A549 (cell line): ENCODE measurements around the gene FANCC. TPM values are rescaled to one million over a fixed set of nuclear protein-coding genes. Genes with fewer than 3 reads are reported as not detected.
A peak's percentile ranks its signal among the peaks of the same experiment; 100 is the strongest.

Source experiments
- ATAC-seq, 2 experiments: fragments of 200-7000 bp in 1 of 2; fragments of >200 bp in 1 of 2; cut with Nextera tagmentation in 1 of 2; cut with Tn5 transposase in 1 of 2; 3 replicates each; pipeline versions ENCODE4 v1.8.0 to v1.9.1; 2018 to 2020; ENCODE audit warnings: mild to moderate bottlenecking in 1 of 2, moderate library complexity in 1 of 2
- CTCF ChIA-PET: fragments of 300-600 bp; sonication (Branson Sonifier 250); formaldehyde crosslinking; extraction: SDS; loops from one replicate; lab custom pipeline; 2021; ENCODE audit warnings: antibody characterized with exemption, inconsistent platforms; lab: Yijun Ruan, JAX
- POLR2A ChIA-PET: fragments of 350-600 bp; formaldehyde crosslinking; extraction: SDS; loops from one replicate; lab custom pipeline; 2021; ENCODE audit warnings: antibody characterized with exemption, inconsistent platforms; lab: Yijun Ruan, JAX
- DNase-seq, 2 experiments: peaks; one replicate each; pipeline versions ENCODE4 v3.0.0 to v3.0.0-alpha.2; 2011 to 2016; ENCODE audit warnings: low read depth in 1 of 2, low spot score in 1 of 2
- FAIRE-seq: peaks from 2 replicates; lab custom pipeline; 2011; peaks lifted over from hg19 to GRCh38; lab: Jason Lieb, UNC
- H3K27ac ChIP-seq, 2 experiments: fragments of >200 bp; sonication (Bioruptor Twin); formaldehyde crosslinking; 3 replicates each; pipeline ENCODE4 v1.5.1; 2016 to 2017
- H3K4me1 ChIP-seq: fragments of >200 bp; sonication (Bioruptor Twin); formaldehyde crosslinking; 3 replicates; pipeline ENCODE4 v1.6.1; 2016
- H3K4me2 ChIP-seq: fragments of >200 bp; sonication (Bioruptor Twin); formaldehyde crosslinking; 3 replicates; pipeline ENCODE4 v1.6.1; 2016
- H3K4me3 ChIP-seq: fragments of >200 bp; sonication (Bioruptor Twin); formaldehyde crosslinking; 3 replicates; pipeline ENCODE4 v1.5.1; 2016
- H3K9me3 ChIP-seq: fragments of >200 bp; sonication (Bioruptor Twin); formaldehyde crosslinking; 3 replicates; pipeline ENCODE4 v1.6.1; 2016
- CBX8 ChIP-seq: fragments of 200-600 bp; sonication (generic); IDR thresholded peaks from 2 replicates; pipeline ENCODE4 v1.6.1; 2016
- CHD4 ChIP-seq: fragments of 200-600 bp; sonication (generic); IDR thresholded peaks from 2 replicates; pipeline ENCODE4 v1.6.1; 2016; ENCODE audit warnings: antibody characterized with exemption, mild to moderate bottlenecking, borderline replicate concordance
- EHF ChIP-seq: fragments of 250-450 bp; sonication (Bioruptor Pico); IDR thresholded peaks from 2 replicates; pipeline ENCODE4 v1.5.0; 2020; ENCODE audit warnings: mild to moderate bottlenecking
- FOSB ChIP-seq: fragments of 250-450 bp; sonication (Bioruptor Pico); IDR thresholded peaks from 2 replicates; pipeline ENCODE4 v1.5.0; 2020; ENCODE audit warnings: mild to moderate bottlenecking, moderate library complexity
- GATA3 ChIP-seq: IDR thresholded peaks from 2 replicates; pipeline ENCODE4 v1.6.1; 2012; ENCODE audit warnings: borderline replicate concordance
- HEYL ChIP-seq: fragments of 250-450 bp; sonication (Bioruptor Pico); IDR thresholded peaks from 2 replicates; pipeline ENCODE4 v1.8.0; 2021; ENCODE audit warnings: mild to moderate bottlenecking, moderate library complexity
- HOXB5 ChIP-seq: fragments of 250-450 bp; sonication (Bioruptor Pico); IDR thresholded peaks from 2 replicates; pipeline ENCODE4 v1.5.0; 2020; ENCODE audit warnings: mild to moderate bottlenecking, moderate library complexity
- JUN ChIP-seq, 2 experiments: fragments of >200 bp; sonication (Bioruptor Twin); formaldehyde crosslinking; IDR thresholded peaks; 2 replicates in 1 of 2; 3 replicates in 1 of 2; pipeline ENCODE4 v1.6.1; 2016 to 2017
- JUNB ChIP-seq: fragments of >200 bp; sonication (Bioruptor Twin); formaldehyde crosslinking; IDR thresholded peaks from 2 replicates; pipeline ENCODE4 v1.6.1; 2016
- MYC ChIP-seq: IDR thresholded peaks from 2 replicates; pipeline ENCODE4 v1.6.1; 2012; ENCODE audit warnings: mild to moderate bottlenecking, inconsistent platforms, low read length, improper control_type of control experiment, borderline replicate concordance
- POLR2AphosphoS2 ChIP-seq: conservative IDR thresholded peaks from 2 replicates; pipeline ENCODE4 v1.6.1; 2012; ENCODE audit warnings: low read length, improper control_type of control experiment, inconsistent platforms
- RCOR1 ChIP-seq: fragments of 150-350 bp; IDR thresholded peaks from 2 replicates; pipeline ENCODE4 v1.6.1; 2014; ENCODE audit warnings: antibody characterized with exemption, low read length, low read depth
- RFX5 ChIP-seq: fragments of 450-650 bp; IDR thresholded peaks from 2 replicates; pipeline ENCODE4 v1.7.1; 2014; ENCODE audit warnings: antibody characterized with exemption, mild to moderate bottlenecking, moderate library complexity
- SREBF2 ChIP-seq: fragments of 450-650 bp; IDR thresholded peaks from 2 replicates; pipeline ENCODE4 v1.6.1; 2014; ENCODE audit warnings: mild to moderate bottlenecking, moderate library complexity
- ZC3H11A ChIP-seq: fragments of 450-650 bp; IDR thresholded peaks from 2 replicates; pipeline ENCODE4 v1.6.1; 2014; ENCODE audit warnings: antibody characterized with exemption, mild to moderate bottlenecking
- WGBS: methylation state at CpG from one replicate; pipeline ENCODE4 v1.1.6; 2017; ENCODE audit errors: missing lambda C conversion rate; 5-methylcytosine and 5-hydroxymethylcytosine counted together
- polyA plus RNA-seq, 4 experiments: library from polyadenylated mRNA; depleted of rRNA in 3 of 4; stranded (reverse); fragments of >200 nt; fragmentation: RNase III in 1 of 4; extraction: RNeasy Plus Mini Kit Qiagen cat#74134 plus additional on column Dnase treatment in 1 of 4; gene quantifications; 2 replicates in 3 of 4; 3 replicates in 1 of 4; pipeline ENCODE4 v1.2.3, GENCODE V29; 2011 to 2017
- TF ChIP-seq, protein P1 (sequence below): fragments of 250-450 bp; sonication (Bioruptor Pico); IDR thresholded peaks from 2 replicates; pipeline ENCODE4 v1.5.0; 2020; ENCODE audit warnings: low read depth, mild to moderate bottlenecking, moderate library complexity
- TF ChIP-seq, protein P2 (sequence below): fragments of 450-650 bp; IDR thresholded peaks from 2 replicates; pipeline ENCODE4 v1.6.1; 2014; ENCODE audit warnings: antibody characterized with exemption
- TF ChIP-seq, protein P3 (sequence below): fragments of >200 bp; sonication (Bioruptor Twin); formaldehyde crosslinking; IDR thresholded peaks from 3 replicates; pipeline ENCODE4 v1.5.1; 2016

FANCC gene
- polyA plus RNA-seq, 2 of the 4 experiments (the other 2 are of a cell fraction) = 13.5 to 24.9 TPM

DNA sequence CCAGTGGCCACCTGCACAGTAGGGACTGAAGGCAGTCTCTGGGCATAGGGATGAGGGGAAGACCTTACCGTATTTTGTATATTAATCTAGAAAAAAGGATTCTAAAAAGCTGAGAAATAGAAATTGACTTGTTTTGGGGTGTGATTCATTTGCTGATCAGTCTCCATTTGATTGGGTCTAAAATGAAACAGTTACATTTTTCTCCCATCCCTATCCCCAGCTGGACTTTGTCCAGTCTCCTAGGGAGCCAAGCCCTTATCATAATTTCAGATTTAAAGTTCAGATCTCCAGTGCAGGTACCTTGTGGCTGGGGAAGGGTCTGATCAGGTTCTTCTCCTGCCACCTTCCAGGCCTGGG lies 240.8 kb downstream of the FANCC start:
- CTCF ChIA-PET = interaction anchor here (0.9 to 4.9 kb wide), 2 partner anchors 294 to 394 kb away, joined by 3 to 23 read pairs; no protein-coding TSS in a partner anchor
- no peak for DNase-seq
- 51% methylated on average over 1 of the region's 1 CpG for WGBS
- no peak for TF ChIP-seq HOXB5
- TF ChIP-seq SREBF2 = no peak
- TF ChIP-seq CHD4 = no peak
- no peak for TF ChIP-seq MYC
- TF ChIP-seq RCOR1 = no peak
- TF ChIP-seq, protein P1, sequence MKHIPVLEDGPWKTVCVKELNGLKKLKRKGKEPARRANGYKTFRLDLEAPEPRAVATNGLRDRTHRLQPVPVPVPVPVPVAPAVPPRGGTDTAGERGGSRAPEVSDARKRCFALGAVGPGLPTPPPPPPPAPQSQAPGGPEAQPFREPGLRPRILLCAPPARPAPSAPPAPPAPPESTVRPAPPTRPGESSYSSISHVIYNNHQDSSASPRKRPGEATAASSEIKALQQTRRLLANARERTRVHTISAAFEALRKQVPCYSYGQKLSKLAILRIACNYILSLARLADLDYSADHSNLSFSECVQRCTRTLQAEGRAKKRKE = no peak
- no peak for TF ChIP-seq ZC3H11A
- TF ChIP-seq JUN (IDR thresholded peaks at IDR 0.05) = 0 out of 5 replicates have a peak, but pooled peaks of 1 of the 2 experiments have one; percentile 9
- peak overlapping the region; percentile 41 to 75; a peak in 5 of 6 replicates for H3K27ac ChIP-seq
- ATAC-seq = no peak
- H3K9me3 ChIP-seq = no peaks in the 10 kb centered on the region
- peaks cover 100% of the 10 kb centered on the region for H3K4me1 ChIP-seq
- no peak overlapping the region for H3K4me3 ChIP-seq
- no peak for FAIRE-seq
- H3K4me2 ChIP-seq = peak overlapping the region; percentile 44
- POLR2A ChIA-PET = no interaction called here

DNA sequence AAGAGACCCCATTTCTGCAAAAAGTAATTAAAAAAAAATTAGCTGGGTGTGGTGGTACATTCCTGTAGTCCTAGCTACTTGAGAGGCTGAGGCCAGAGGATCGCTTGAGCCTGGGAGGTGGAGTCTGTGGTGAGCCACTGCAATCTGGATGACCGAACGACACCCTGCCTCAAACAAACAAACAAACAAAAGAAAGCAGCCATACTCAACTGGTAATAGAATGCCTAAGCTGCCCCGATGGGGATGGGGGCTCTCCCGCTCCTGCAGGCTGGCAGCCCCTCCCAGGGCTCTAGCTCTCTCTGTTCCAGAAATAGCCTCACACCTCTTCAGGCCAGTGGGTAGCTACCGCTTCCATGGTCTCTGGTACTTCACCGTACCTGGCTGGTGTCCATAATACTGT lies 241.8 kb downstream of the FANCC start:
- H3K9me3 ChIP-seq = no peaks in the 10 kb centered on the region
- POLR2A ChIA-PET = interaction anchor here (0.9 kb wide), 1 partner anchor 167 kb away, joined by 4 read pairs; no protein-coding TSS in a partner anchor
- 76% methylated on average over 7 of the region's 7 CpGs for WGBS

DNA sequence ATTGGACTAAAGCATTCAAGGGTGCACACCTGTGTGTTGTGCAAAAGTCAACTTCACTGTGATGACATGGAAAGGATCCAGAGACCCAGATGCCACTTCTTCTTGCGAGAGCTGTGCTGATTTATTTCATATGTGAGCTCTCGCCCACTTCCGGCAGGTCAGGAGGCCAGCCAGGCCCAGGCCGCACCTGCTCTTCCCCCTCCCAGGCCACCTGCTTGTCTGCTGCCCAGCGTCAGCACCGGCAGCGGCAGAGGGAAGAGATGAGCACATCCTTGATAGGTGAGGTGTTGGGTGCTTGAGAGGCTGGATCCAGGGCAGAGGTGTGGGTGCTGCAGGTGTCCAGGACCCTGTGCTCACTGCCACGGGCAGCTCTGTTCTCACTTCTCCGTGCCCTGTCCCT lies 242.9 kb downstream of the FANCC start:
- Histone ChIP-seq H3K4me1 (peaks cover 100% of the 10 kb centered on the region), H3K27ac (peak overlapping the region in 1 of 2 experiments; percentile 10; a peak in 1 of 6 replicates), H3K4me2 (peak overlapping the region; percentile 18), H3K4me3 (no peak overlapping the region), H3K9me3 (no peaks in the 10 kb centered on the region)
- DNase-seq (no peak), ATAC-seq (no peak; a peak in 1 of 6 replicates), FAIRE-seq (no peak)
- 74% methylated on average over 9 of the region's 9 CpGs for WGBS
- ChIA-PET CTCF (interaction anchor here (1.4 to 4.9 kb wide), 3 partner anchors 53 to 406 kb away, joined by 4 to 23 read pairs (median 5); no protein-coding TSS in a partner anchor), POLR2A (no interaction called here)
- TF ChIP-seq, protein P2, sequence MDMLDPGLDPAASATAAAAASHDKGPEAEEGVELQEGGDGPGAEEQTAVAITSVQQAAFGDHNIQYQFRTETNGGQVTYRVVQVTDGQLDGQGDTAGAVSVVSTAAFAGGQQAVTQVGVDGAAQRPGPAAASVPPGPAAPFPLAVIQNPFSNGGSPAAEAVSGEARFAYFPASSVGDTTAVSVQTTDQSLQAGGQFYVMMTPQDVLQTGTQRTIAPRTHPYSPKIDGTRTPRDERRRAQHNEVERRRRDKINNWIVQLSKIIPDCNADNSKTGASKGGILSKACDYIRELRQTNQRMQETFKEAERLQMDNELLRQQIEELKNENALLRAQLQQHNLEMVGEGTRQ = no peak
- TF ChIP-seq, protein P1 = no peak
- TF ChIP-seq POLR2AphosphoS2 = 0 out of 2 replicates have a peak, but pooled peaks have one; percentile 7

More for the DNA sequence above, 241.8 kb downstream of the FANCC start:
- Histone ChIP-seq H3K4me2 (peak overlapping the region; percentile 44), H3K4me3 (no peak overlapping the region), H3K4me1 (peaks cover 100% of the 10 kb centered on the region), H3K27ac (peak overlapping the region in 1 of 2 experiments; percentile 75; a peak in 3 of 6 replicates)
- TF ChIP-seq HEYL (CRISPR knock-in tag) (no peak), RFX5 (no peak), JUNB (no peak), FOSB (CRISPR knock-in tag) (no peak), CBX8 (no peak), GATA3 (no peak), CHD4 (no peak), JUN (IDR thresholded peaks at IDR 0.05) (no peak), EHF (CRISPR knock-in tag) (no peak)
- TF ChIP-seq, protein P3, sequence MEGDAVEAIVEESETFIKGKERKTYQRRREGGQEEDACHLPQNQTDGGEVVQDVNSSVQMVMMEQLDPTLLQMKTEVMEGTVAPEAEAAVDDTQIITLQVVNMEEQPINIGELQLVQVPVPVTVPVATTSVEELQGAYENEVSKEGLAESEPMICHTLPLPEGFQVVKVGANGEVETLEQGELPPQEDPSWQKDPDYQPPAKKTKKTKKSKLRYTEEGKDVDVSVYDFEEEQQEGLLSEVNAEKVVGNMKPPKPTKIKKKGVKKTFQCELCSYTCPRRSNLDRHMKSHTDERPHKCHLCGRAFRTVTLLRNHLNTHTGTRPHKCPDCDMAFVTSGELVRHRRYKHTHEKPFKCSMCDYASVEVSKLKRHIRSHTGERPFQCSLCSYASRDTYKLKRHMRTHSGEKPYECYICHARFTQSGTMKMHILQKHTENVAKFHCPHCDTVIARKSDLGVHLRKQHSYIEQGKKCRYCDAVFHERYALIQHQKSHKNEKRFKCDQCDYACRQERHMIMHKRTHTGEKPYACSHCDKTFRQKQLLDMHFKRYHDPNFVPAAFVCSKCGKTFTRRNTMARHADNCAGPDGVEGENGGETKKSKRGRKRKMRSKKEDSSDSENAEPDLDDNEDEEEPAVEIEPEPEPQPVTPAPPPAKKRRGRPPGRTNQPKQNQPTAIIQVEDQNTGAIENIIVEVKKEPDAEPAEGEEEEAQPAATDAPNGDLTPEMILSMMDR = no peak
- no peak for DNase-seq
- CTCF ChIA-PET = interaction anchor here (0.6 to 4.9 kb wide), 5 partner anchors 52 to 1195 kb away, joined by 3 to 23 read pairs (median 4); no protein-coding TSS in a partner anchor
- FAIRE-seq = no peak
- ATAC-seq = no peak
